ENCODE data around the gene ACIN1. TPM values are rescaled to one million over a fixed set of nuclear protein-coding genes. Genes with fewer than 3 reads are reported as not detected.

ACIN1 gene
- total RNA-seq, 3 donors from 2014 or later (not counting 1 experiment from before 2014, with no cell fraction given): 321 to 395 (median 347) TPM

GRCh38 chr14:23095196-23096108, 516 bp upstream of the ACIN1 start, which contains the start of gene C14orf119:
C14orf119 (plus strand) TSS chr14:23095505; CDS start chr14:23097659, 2,154 bp downstream.
- TF ChIP-seq CTCF (IDR thresholded peaks at IDR 0.05): no peak
- Mint-ChIP-seq H3K9me3 (no peaks in the 10 kb centered on the region), H3K4me3 (no peak within 1 kb of the TSS), H3K36me3 (no peaks in the 10 kb centered on the region), H3K27ac (no peak within 1 kb of the TSS), H3K4me1 (peaks cover 22 to 28% of the 10 kb centered on the region in 2 donors), H3K27me3 (ENCODE audit: low read depth in 2 of 2) (no peaks in the 10 kb centered on the region)
- peaks cover 36% of the 10 kb centered on the region for H3K36me3 ChIP-seq (ENCODE audit: control insufficient read depth, insufficient read depth, low read length)
- intact Hi-C loops (cut with micrococcal nuclease): loop anchor here (1.0 to 10.0 kb wide), 5 partner anchors 25 to 506 kb away; partner anchors contain the start of genes BCL2L2, DAD1, PABPN1 and PPP1R3E
- H3K27ac ChIP-seq (ENCODE audit: low read length): peak within 1 kb of the TSS; percentile 92
- peak in 1 of 2 donors; percentile 100 for DNase-seq
- H3K27me3 ChIP-seq (ENCODE audit: control insufficient read depth, insufficient read depth, low read length): no peaks in the 10 kb centered on the region
- WGBS (ENCODE audit: insufficient coverage): under 1% methylated on average over 45 of the region's 46 CpGs
- H3K9me3 ChIP-seq (ENCODE audit: control insufficient read depth, insufficient read depth, low read length): no peaks in the 10 kb centered on the region
- ATAC-seq: peak; percentile 86 to 97 (median 86)
- H3K4me3 ChIP-seq (ENCODE audit: low read length): peak within 1 kb of the TSS; percentile 68
- H3K4me1 ChIP-seq (ENCODE audit: control insufficient read depth, insufficient read depth, low read length): peaks cover 15% of the 10 kb centered on the region

GRCh38 chr14:23093991-23094665, 808 bp downstream of the ACIN1 start:
- TF ChIP-seq CTCF (IDR thresholded peaks at IDR 0.05): no peak
- Mint-ChIP-seq H3K36me3 (peaks cover 7% of the 10 kb centered on the region), H3K4me3 (no peak overlapping the region), H3K27me3 (ENCODE audit: low read depth in 2 of 2) (no peaks in the 10 kb centered on the region), H3K9me3 (no peaks in the 10 kb centered on the region), H3K27ac (no peak overlapping the region), H3K4me1 (peaks cover 22 to 27% of the 10 kb centered on the region in 2 donors)
- Histone ChIP-seq H3K9me3 (ENCODE audit: control insufficient read depth, insufficient read depth, low read length) (no peaks in the 10 kb centered on the region), H3K27ac (ENCODE audit: low read length) (peak overlapping the region; percentile 92), H3K4me1 (ENCODE audit: control insufficient read depth, insufficient read depth, low read length) (peaks cover 15% of the 10 kb centered on the region), H3K36me3 (ENCODE audit: control insufficient read depth, insufficient read depth, low read length) (peaks cover 49% of the 10 kb centered on the region), H3K4me3 (ENCODE audit: low read length) (peak overlapping the region; percentile 68), H3K27me3 (ENCODE audit: control insufficient read depth, insufficient read depth, low read length) (no peaks in the 10 kb centered on the region)
- ATAC-seq (no peak), DNase-seq (no peak)
- intact Hi-C loops (cut with micrococcal nuclease): loop anchor here (2.0 to 10.0 kb wide), 3 partner anchors 23 to 211 kb away; partner anchors contain the start of genes BCL2L2, PPP1R3E and PSMB5
- WGBS (ENCODE audit: insufficient coverage): under 1% methylated on average over 13 of the region's 14 CpGs

- DNase-seq (no peak), ATAC-seq (no peak)
- Histone ChIP-seq H3K27ac (ENCODE audit: low read length) (no peak overlapping the region), H3K36me3 (ENCODE audit: control insufficient read depth, insufficient read depth, low read length) (peaks cover 51% of the 10 kb centered on the region), H3K4me1 (ENCODE audit: control insufficient read depth, insufficient read depth, low read length) (peaks cover 15% of the 10 kb centered on the region), H3K27me3 (ENCODE audit: control insufficient read depth, insufficient read depth, low read length) (no peaks in the 10 kb centered on the region), H3K9me3 (ENCODE audit: control insufficient read depth, insufficient read depth, low read length) (no peaks in the 10 kb centered on the region), H3K4me3 (ENCODE audit: low read length) (no peak overlapping the region)
- H3K4me1 Mint-ChIP-seq: peaks cover 22 to 27% of the 10 kb centered on the region in 2 donors
- no peak overlapping the region for H3K4me3 Mint-ChIP-seq
- no peak for TF ChIP-seq CTCF (IDR thresholded peaks at IDR 0.05)
- no peaks in the 10 kb centered on the region for H3K27me3 Mint-ChIP-seq (ENCODE audit: low read depth in 2 of 2)
- H3K9me3 Mint-ChIP-seq: no peaks in the 10 kb centered on the region
- 86% methylated on average over 1 of the region's 2 CpGs for WGBS (ENCODE audit: insufficient coverage)
- no peak overlapping the region for H3K27ac Mint-ChIP-seq
- peaks cover 7% of the 10 kb centered on the region for H3K36me3 Mint-ChIP-seq
- intact Hi-C loops (cut with micrococcal nuclease): loop anchor here (10.0 kb wide), 1 partner anchor 211 kb away; the partner anchor contains the start of genes BCL2L2 and PPP1R3E
Observed at GRCh38 chr14:23093526-23093925, 1.4 kb downstream of the ACIN1 start.
